ENCODE data around the gene PIK3R3.

Gene PIK3R3

DNA sequence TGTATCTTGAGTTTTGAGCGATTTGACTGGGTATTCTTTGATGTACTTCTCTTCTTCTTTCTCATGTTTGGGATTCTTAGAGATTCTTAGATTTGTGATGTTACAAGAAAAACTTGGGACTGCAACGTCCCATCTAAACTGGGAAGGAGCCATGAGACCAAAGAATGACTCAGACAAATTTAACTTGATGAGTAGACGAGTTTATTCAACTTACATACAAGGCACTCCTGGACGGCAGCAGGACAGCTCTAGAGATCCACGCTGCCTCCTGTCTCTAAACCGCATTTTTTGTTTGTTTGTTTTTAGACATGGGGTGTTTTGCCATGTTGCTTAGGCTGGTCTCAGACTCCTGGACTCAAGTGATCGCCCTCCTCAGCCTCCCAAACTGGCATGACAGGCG is 137.1 kb downstream of the PIK3R3 start:
- H3K4me1 ChIP-seq (ENCODE audit: low read depth, poor library complexity, severe bottlenecking) = peaks cover 3% of the 10 kb centered on the region
- no peak overlapping the region for H3K9ac ChIP-seq
- H3K79me2 ChIP-seq (ENCODE audit: insufficient read depth, low read depth) = no peaks in the 10 kb centered on the region
- H3K27me3 ChIP-seq (ENCODE audit: insufficient read depth, low read depth) = no peaks in the 10 kb centered on the region
- no peak for TF ChIP-seq CTCF (conservative IDR thresholded peaks at IDR 0.05; ENCODE audit: low read depth, low read length)
- no peaks in the 10 kb centered on the region for H3K36me3 ChIP-seq (ENCODE audit: insufficient read depth)
- H3K27ac ChIP-seq = no peak overlapping the region
- H4K20me1 ChIP-seq (ENCODE audit: insufficient read depth) = no peaks in the 10 kb centered on the region
- no peak overlapping the region for H3K4me3 ChIP-seq (IDR thresholded peaks at IDR 0.05; ENCODE audit: insufficient read depth, low read depth, low read length)
- H2AFZ ChIP-seq (ENCODE audit: low read depth) = no peak overlapping the region
- no peak overlapping the region for H3K4me2 ChIP-seq

- Histone ChIP-seq H3K79me2 (ENCODE audit: insufficient read depth, low read depth) (no peaks in the 10 kb centered on the region), H3K4me1 (ENCODE audit: low read depth, poor library complexity, severe bottlenecking) (peaks cover 3% of the 10 kb centered on the region), H3K4me2 (no peak overlapping the region), H3K9ac (no peak overlapping the region), H3K36me3 (ENCODE audit: insufficient read depth) (no peaks in the 10 kb centered on the region), H3K27ac (no peak overlapping the region), H4K20me1 (ENCODE audit: insufficient read depth) (no peaks in the 10 kb centered on the region), H3K27me3 (ENCODE audit: insufficient read depth, low read depth) (no peaks in the 10 kb centered on the region), H3K4me3 (IDR thresholded peaks at IDR 0.05; ENCODE audit: insufficient read depth, low read depth, low read length) (no peak overlapping the region), H2AFZ (ENCODE audit: low read depth) (no peak overlapping the region)
- TF ChIP-seq CTCF (conservative IDR thresholded peaks at IDR 0.05; ENCODE audit: low read depth, low read length) = no peak
These were observed 138.0 kb downstream of the PIK3R3 start for GRCh38 chr1:45994423-45994822.

Measured in KMS-11 (cell line).